Neuron (in vitro differentiated cells): ENCODE data around the gene FBXO30.

Experiments used
- H2AFZ ChIP-seq: one replicate; pipeline ENCODE4 v1.6.1; 2013; ENCODE audit warnings: low read depth, mild to moderate bottlenecking, inconsistent platforms, low read length, moderate library complexity
- H3K27me3 ChIP-seq: one replicate; pipeline ENCODE4 v1.6.1; 2013; ENCODE audit warnings: low read length; ENCODE audit not compliant: insufficient read depth
- H3K36me3 ChIP-seq: one replicate; pipeline ENCODE4 v1.6.1; 2013; ENCODE audit warnings: low read length; ENCODE audit not compliant: insufficient read depth
- H3K4me1 ChIP-seq: one replicate; pipeline ENCODE4 v1.6.1; 2013; ENCODE audit warnings: low read length; ENCODE audit not compliant: insufficient read depth
- H3K4me3 ChIP-seq: 2 replicates; pipeline ENCODE4 v1.5.1; 2013; ENCODE audit warnings: mild to moderate bottlenecking, low read length, moderate library complexity
- H3K9me3 ChIP-seq: one replicate; pipeline ENCODE4 v1.6.1; 2013; ENCODE audit warnings: low read length

The FBXO30 gene

GRCh38 chr6:145814035-145814500 is 527 bp downstream of the FBXO30 start:
- no peaks in the 10 kb centered on the region for H3K36me3 ChIP-seq
- peaks cover 20% of the 10 kb centered on the region for H3K4me1 ChIP-seq
- H3K27me3 ChIP-seq: no peaks in the 10 kb centered on the region
- H3K9me3 ChIP-seq: no peaks in the 10 kb centered on the region
- peak overlapping the region; percentile 1 for H2AFZ ChIP-seq
- peak overlapping the region; percentile 98 for H3K4me3 ChIP-seq

DNA sequence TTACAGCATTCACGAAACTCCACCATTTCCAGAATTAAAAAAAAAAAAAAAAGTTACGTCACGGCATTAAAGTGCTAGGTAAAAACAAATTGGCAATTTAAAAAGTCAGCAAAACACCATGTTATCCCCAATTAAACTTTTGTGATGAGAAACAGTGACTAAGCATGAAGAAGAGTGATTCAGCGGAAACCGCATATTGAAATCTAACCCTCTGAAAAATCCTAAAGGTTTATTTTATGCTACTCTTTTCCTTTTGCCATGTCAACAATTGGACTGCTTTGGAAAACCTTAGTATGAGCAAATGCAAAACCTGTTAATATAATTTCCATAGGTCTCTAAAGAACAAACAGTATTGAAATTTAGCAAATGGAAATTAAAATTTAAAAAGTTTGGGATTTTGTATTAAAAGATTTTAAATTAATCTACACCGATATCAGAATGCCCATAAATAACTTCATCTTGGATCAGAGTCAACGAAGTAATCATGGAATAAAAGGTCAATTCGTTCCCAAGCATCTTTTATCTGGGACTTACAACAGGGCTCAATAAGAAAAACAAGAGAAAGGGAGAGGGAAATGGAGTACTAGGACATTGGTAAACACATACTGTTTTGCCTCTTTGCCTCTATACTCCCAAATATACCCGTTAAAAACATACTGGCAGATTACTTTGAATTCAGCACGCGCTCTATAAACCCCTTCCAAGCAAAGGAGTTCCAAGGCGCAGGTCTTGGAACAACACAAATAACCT is 1.1 kb downstream of the FBXO30 start:
- no peaks in the 10 kb centered on the region for H3K27me3 ChIP-seq
- no peaks in the 10 kb centered on the region for H3K36me3 ChIP-seq
- H3K4me3 ChIP-seq: peak overlapping the region; percentile 98
- no peaks in the 10 kb centered on the region for H3K9me3 ChIP-seq
- peak overlapping the region; percentile 1 for H2AFZ ChIP-seq
- peaks cover 20% of the 10 kb centered on the region for H3K4me1 ChIP-seq

GRCh38 chr6:145811741-145812140 is 2.9 kb downstream of the FBXO30 start:
- Histone ChIP-seq H3K9me3 (no peaks in the 10 kb centered on the region), H3K27me3 (no peaks in the 10 kb centered on the region), H2AFZ (no peak overlapping the region), H3K4me1 (peaks cover 20% of the 10 kb centered on the region), H3K36me3 (no peaks in the 10 kb centered on the region), H3K4me3 (peak overlapping the region; percentile 98)

GRCh38 chr6:145809785-145810184 is 4.8 kb downstream of the FBXO30 start:
- Histone ChIP-seq H3K4me1 (peaks cover 16% of the 10 kb centered on the region), H3K36me3 (peaks cover 15% of the 10 kb centered on the region), H3K27me3 (no peaks in the 10 kb centered on the region), H3K4me3 (no peak overlapping the region), H3K9me3 (peaks cover 5% of the 10 kb centered on the region), H2AFZ (no peak overlapping the region)

DNA sequence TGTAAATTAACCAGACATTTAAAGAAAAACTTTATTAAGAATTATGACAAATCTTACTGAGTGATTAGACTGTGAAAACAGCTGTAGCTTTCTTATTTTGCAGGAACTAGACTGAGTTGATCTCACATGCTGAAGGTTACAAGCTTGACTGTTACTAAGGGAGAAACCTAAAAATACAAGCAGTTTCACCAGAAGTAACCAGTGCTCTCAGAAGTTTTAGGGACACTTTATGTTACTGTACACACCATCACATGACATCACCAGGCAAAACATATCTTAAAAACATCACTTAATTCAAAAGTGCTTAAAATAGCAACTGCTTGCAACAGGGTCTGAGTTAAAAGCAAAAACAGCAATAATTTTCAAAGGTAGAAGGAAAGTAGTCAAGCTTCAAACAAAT is 5.4 kb downstream of the FBXO30 start:
- H3K9me3 ChIP-seq: peaks cover 5% of the 10 kb centered on the region
- no peaks in the 10 kb centered on the region for H3K27me3 ChIP-seq
- H3K4me1 ChIP-seq: peaks cover 16% of the 10 kb centered on the region
- no peak overlapping the region for H3K4me3 ChIP-seq
- no peak overlapping the region for H2AFZ ChIP-seq
- H3K36me3 ChIP-seq: peaks cover 21% of the 10 kb centered on the region

DNA sequence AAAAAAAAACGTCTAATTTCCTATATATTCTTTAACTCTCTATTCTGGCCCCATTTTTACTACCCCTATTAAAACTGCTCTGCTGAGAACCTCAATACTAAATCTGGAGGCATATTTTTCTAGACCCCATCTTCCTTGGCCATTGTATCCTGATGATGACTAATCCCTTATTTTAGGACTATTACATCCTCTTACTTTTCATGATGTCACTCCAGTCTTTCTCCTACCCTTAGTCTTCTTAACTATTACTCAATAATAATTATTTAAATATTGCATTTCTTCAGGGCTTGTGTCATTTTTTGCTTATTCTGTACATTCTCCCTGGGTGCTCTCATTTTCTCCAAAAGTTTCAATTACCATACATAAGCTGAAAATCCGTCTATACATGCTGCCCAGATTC is 6.4 kb downstream of the FBXO30 start:
- Histone ChIP-seq H2AFZ (no peak overlapping the region), H3K4me1 (peaks cover 16% of the 10 kb centered on the region), H3K9me3 (peaks cover 5% of the 10 kb centered on the region), H3K4me3 (no peak overlapping the region), H3K27me3 (no peaks in the 10 kb centered on the region), H3K36me3 (peaks cover 28% of the 10 kb centered on the region)

DNA sequence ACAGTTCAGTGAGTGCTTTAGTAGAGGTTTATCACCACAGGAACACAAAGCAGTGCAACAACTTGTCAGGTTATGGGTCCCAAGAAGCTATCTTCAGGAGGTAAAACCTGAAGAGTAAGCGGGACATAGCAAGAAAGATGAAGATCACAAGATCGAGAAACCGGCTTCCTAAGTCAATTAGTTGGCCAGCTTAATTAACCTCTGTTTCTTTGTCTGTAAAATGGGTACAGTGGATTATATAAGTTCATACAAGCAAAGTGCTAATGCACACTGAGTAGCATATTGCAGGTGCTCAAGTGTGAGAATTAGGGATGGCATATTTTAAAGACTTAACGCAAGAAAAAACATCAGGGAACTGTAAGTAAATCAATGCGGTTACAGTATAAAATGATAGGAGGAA is 12.5 kb downstream of the FBXO30 start:
- no peaks in the 10 kb centered on the region for H3K27me3 ChIP-seq
- H2AFZ ChIP-seq: no peak overlapping the region
- no peak overlapping the region for H3K4me3 ChIP-seq
- H3K9me3 ChIP-seq: peaks cover 9% of the 10 kb centered on the region
- H3K4me1 ChIP-seq: peaks cover 4% of the 10 kb centered on the region
- H3K36me3 ChIP-seq: peaks cover 59% of the 10 kb centered on the region

DNA sequence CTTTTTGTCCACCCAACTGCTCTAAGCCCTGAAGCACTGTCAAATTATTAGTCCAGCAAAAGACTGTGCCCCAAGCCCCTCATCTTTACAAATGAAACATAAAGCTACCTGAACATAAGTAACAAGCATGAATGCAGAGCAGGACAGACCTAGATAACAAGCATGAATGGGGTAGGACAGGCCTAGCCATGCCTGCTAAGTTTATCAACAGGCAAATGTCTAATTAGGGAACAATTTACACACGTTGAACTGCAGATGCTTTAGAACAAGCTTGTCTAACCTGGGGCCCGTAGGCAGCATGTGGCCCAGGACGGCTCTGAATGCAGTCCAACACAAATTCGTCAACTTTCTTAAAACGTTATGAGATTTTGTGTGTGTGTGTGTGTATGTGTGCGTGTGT is 13.6 kb downstream of the FBXO30 start:
- no peak overlapping the region for H3K4me3 ChIP-seq
- no peak overlapping the region for H2AFZ ChIP-seq
- H3K36me3 ChIP-seq: peaks cover 56% of the 10 kb centered on the region

DNA sequence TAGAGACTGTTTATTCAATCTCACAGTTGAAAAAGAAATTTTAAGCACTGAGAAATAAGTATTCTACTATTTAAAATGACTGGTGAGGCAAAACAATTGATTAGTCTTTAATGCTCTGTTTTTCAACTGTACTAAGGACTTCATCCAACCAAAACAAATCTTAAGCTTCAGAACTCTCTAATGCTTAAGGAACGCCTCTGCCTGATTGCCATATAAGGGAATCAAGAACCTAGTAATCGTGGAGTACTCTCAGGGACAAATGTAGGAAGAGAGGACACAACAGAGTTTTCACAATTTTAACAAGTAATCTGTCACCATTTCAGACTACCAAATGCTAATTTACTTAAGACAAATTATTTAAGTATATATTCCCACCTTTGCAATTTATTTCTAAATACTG is 16.1 kb downstream of the FBXO30 start:
- H2AFZ ChIP-seq: no peak overlapping the region
- H3K4me1 ChIP-seq: peaks cover 4% of the 10 kb centered on the region
- H3K36me3 ChIP-seq: peaks cover 34% of the 10 kb centered on the region
- peaks cover 4% of the 10 kb centered on the region for H3K9me3 ChIP-seq
- no peaks in the 10 kb centered on the region for H3K27me3 ChIP-seq
- no peak overlapping the region for H3K4me3 ChIP-seq

More for the DNA sequence above, 13.6 kb downstream of the FBXO30 start:
- peaks cover 4% of the 10 kb centered on the region for H3K4me1 ChIP-seq
- H3K27me3 ChIP-seq: no peaks in the 10 kb centered on the region
- H3K9me3 ChIP-seq: peaks cover 8% of the 10 kb centered on the region

DNA sequence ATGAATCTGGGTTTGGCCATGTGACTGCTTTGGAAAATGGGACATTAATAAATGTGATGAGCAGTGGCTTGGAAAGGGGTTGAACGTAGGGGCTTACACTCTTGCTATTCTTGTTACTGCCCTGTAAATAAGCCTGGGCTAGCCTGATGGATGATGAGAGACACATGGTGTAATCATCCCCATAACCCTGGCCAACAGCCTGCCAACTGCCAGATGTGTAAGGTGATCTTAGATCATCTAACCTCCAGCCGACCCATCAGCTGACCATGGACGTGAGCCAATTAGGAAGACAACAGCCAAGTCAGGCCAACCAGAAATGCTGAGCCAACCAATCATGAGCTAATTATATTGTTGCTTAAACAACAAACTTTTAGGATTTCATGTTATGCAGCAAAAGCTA is 25.2 kb downstream of the FBXO30 start:
- H3K36me3 ChIP-seq: peaks cover 16% of the 10 kb centered on the region
- H2AFZ ChIP-seq: no peak overlapping the region
- H3K4me3 ChIP-seq: no peak overlapping the region
- no peaks in the 10 kb centered on the region for H3K4me1 ChIP-seq
- H3K27me3 ChIP-seq: no peaks in the 10 kb centered on the region
- H3K9me3 ChIP-seq: peaks cover 10% of the 10 kb centered on the region

- Histone ChIP-seq H3K4me3 (no peak overlapping the region), H3K4me1 (no peaks in the 10 kb centered on the region), H2AFZ (no peak overlapping the region), H3K27me3 (no peaks in the 10 kb centered on the region), H3K36me3 (peaks cover 14% of the 10 kb centered on the region), H3K9me3 (peaks cover 11% of the 10 kb centered on the region)
Measured at GRCh38 chr6:145787688-145788087, 26.9 kb downstream of the FBXO30 start.

- Histone ChIP-seq H3K27me3 (no peaks in the 10 kb centered on the region), H3K36me3 (peaks cover 11% of the 10 kb centered on the region), H2AFZ (no peak overlapping the region), H3K9me3 (peaks cover 6% of the 10 kb centered on the region), H3K4me3 (no peak overlapping the region), H3K4me1 (no peaks in the 10 kb centered on the region)
Measured at GRCh38 chr6:145784683-145785082, 29.9 kb downstream of the FBXO30 start.

DNA sequence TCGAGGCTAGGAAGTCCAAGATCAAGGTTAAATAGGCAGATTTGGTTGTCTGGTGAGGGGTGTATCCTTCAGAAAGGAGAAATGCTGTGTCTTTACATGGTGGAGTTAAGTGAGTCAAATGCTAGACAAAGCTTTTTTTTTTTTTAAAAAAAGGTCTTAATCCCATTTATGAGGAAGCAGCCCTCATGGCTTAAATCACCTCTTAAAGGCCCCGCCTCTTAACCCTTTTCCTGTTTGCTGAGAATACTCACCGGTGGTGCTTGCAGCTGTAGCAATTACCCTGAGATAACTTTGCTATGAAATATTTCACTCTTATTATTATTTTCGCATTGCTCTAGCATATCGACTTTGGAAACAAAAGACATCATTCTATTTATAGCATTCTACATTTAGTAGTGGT is 30.8 kb downstream of the FBXO30 start:
- H3K27me3 ChIP-seq: no peaks in the 10 kb centered on the region
- H3K4me1 ChIP-seq: no peaks in the 10 kb centered on the region
- peaks cover 4% of the 10 kb centered on the region for H3K9me3 ChIP-seq
- no peak overlapping the region for H3K4me3 ChIP-seq
- no peak overlapping the region for H2AFZ ChIP-seq
- peaks cover 11% of the 10 kb centered on the region for H3K36me3 ChIP-seq

GRCh38 chr6:145772846-145773245 is 41.7 kb downstream of the FBXO30 start:
- H3K36me3 ChIP-seq: no peaks in the 10 kb centered on the region
- H3K4me3 ChIP-seq: no peak overlapping the region
- H3K27me3 ChIP-seq: no peaks in the 10 kb centered on the region
- H3K4me1 ChIP-seq: no peaks in the 10 kb centered on the region
- H2AFZ ChIP-seq: no peak overlapping the region
- no peaks in the 10 kb centered on the region for H3K9me3 ChIP-seq
